GM18511 (cell line): ENCODE measurements around the gene CABLES2.

Experiments used
- ATAC-seq: cut with Tn5 transposase; IDR thresholded peaks from one replicate; pipeline ENCODE4 v1.9.1; 2021; ENCODE audit warnings: mild to moderate bottlenecking, moderate library complexity; ENCODE audit not compliant: unreplicated experiment

The CABLES2 gene

GRCh38 chr20:62407221-62407992 lies at the start of gene CABLES2:
Gene CABLES2, minus strand, starts transcription at chr20:62407285. Its CDS starts 9 bp downstream, at chr20:62407276.
- peak; percentile 91 for ATAC-seq

- ATAC-seq = no peak
Observed at GRCh38 chr20:62455929-62456328, 48.8 kb upstream of the CABLES2 start.

GRCh38 chr20:62454904-62455636 lies 48.0 kb upstream of the CABLES2 start:
- no peak for ATAC-seq

- no peak for ATAC-seq
Observed at GRCh38 chr20:62453186-62453808, 46.2 kb upstream of the CABLES2 start.

- ATAC-seq = no peak
Observed at GRCh38 chr20:62452475-62453095, 45.5 kb upstream of the CABLES2 start.

- ATAC-seq = no peak
Observed at GRCh38 chr20:62451970-62452369, 44.9 kb upstream of the CABLES2 start.

- ATAC-seq = no peak
Observed at GRCh38 chr20:62451156-62451767, 44.2 kb upstream of the CABLES2 start.

GRCh38 chr20:62449951-62450691 lies 43.0 kb upstream of the CABLES2 start:
- no peak for ATAC-seq

GRCh38 chr20:62448788-62449187 lies 41.7 kb upstream of the CABLES2 start:
- no peak for ATAC-seq

- no peak for ATAC-seq
Observed at GRCh38 chr20:62448038-62448437, 41.0 kb upstream of the CABLES2 start.

- no peak for ATAC-seq
Observed at GRCh38 chr20:62446888-62447869, 40.1 kb upstream of the CABLES2 start.

- ATAC-seq = no peak
Observed at GRCh38 chr20:62446481-62446880, 39.4 kb upstream of the CABLES2 start.

- ATAC-seq = no peak
Observed at GRCh38 chr20:62445553-62446340, 38.7 kb upstream of the CABLES2 start.

GRCh38 chr20:62444286-62444685 lies 37.2 kb upstream of the CABLES2 start:
- no peak for ATAC-seq

GRCh38 chr20:62441987-62442539 lies 35.0 kb upstream of the CABLES2 start:
- ATAC-seq = no peak

- no peak for ATAC-seq
Observed at GRCh38 chr20:62439218-62439617, 32.1 kb upstream of the CABLES2 start.

- no peak for ATAC-seq
Observed at GRCh38 chr20:62437927-62438326, 30.8 kb upstream of the CABLES2 start.

- no peak for ATAC-seq
Observed at GRCh38 chr20:62437496-62437895, 30.4 kb upstream of the CABLES2 start.
